Hypothalamus (tissue), 51 donors: ENCODE measurements around the gene GABBR2.
A peak's percentile ranks its signal among the peaks of the same experiment; 100 is the strongest.

Experiments used
- DNase-seq, 51 donors: peaks; one replicate each; lab custom pipeline; 2025; lab: John Stamatoyannopoulos, UW

GABBR2 gene

DNA sequence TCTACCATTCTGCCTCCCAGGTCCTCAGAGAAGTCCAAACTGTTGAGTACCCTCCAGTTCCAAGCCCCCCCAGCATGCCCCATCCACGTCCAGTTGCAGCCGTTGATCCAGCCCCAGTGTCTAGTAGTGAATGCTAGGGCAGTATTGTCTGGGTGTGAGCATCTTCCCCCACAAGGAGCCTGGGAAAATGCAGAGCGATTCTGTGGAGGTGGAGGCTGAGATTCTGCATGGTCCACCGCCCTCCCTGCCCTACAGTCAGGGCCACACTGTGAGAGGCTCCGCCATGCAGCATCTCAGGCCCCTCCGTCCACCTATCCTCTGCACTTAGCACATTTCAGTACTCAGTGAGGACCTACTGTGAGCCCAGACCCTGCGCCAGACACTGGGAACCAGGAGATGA is 135.9 kb downstream of the GABBR2 start:
- no peak for DNase-seq

DNA sequence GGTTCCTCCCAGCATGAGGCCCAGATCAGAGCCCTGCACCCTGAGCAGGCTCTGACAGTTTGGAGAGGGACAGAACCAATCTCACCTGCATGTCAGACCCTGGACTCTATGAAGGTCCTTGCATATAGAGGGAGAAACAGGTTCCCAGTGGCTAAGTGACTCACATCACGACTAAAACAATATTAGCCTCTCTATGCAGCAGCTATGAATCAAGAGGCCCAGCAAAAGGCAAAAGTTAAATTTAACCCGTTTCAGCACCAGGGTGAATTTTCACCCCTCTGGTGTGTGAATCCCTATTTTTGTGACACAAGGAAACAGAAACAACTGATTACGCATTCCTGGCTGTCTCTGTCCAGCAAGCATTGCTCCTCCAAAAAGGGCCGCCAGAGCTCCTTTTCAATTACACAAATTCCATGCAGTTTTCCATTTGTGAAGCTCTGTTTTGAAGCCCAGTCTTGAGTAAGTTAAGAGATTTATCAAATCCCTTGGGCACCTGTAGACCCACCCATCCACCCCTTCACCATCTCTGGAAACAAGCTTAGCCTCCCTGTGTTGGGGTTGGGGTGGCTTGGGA is 136.6 kb downstream of the GABBR2 start:
- DNase-seq = no peak

DNA sequence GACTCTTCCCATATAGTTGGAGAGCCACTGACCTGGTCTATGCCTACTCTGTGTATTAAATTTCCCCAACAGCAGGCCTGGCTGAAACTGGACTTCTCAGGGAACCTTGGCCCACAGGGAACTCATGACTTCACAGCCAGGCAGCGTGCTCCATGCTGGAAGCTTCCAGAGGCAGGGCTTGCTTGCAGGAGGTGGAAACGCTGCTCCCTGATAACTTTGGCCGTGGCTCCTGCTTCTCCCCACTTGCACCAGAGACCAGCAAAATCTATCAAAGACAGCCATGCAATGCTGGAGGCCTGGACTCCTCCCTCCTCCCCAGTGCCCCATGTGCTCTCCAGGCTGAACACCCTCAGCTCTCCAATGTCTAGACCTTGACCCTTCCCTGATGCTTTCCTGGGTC is 137.1 kb downstream of the GABBR2 start:
- DNase-seq = no peak

DNA sequence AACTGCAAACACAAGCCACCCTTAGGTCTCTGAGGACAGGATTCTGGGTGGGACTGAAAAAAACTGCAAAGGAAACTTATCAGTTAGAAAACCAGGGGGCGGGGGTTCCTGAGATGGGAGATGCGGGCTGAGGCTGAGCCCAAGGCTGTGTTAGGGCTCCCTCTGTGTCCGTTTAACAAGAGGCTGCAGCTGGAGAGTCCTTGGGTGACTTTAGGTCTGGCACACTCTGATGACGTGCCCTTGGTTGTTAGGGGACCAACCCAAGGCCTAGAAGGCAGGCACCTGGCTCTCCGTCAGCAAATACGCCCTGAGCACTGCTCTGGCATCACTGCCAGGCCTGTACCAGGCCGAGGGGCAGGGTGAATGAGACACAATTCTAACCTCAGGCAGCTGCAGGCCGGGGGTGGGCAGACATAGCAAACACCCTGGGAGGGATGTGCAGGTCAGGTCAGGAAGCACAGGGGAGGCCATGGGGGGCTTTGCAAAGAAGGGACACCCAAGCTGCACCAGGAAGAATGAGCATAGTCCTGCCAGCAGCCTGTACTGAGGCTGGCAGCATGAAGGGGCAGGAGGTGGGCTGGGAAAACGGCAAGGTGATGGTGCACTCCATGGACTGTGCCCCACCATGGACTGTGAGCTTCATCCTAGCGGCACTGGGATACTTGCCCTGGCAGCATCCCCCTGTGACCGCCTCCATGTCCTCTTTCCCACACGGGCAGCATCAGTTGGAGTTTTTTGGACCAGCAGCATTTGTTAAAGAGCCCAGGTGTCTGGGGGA is 137.9 kb downstream of the GABBR2 start:
- DNase-seq = peak in 2 of 51 donors; percentile 14 to 19

DNA sequence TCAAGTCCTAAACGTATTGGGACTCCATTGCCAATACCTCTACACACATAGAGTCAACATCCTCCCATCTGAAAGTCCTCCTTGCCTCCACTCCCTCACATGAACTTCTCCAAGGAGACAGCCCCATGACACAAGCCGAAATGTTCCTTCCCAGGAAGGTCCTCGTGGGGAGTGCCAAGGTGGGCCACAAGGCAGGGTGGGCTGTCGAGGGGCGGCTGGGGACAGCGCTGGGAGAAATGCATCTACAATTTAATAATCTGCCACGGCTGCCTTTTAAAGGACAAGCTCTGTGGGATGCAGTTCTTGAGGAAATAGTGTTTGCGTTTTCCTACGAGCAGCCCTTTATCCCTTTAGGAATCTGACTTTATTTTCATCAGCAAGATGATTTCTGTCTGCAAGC is 138.7 kb downstream of the GABBR2 start:
- DNase-seq = no peak

DNA sequence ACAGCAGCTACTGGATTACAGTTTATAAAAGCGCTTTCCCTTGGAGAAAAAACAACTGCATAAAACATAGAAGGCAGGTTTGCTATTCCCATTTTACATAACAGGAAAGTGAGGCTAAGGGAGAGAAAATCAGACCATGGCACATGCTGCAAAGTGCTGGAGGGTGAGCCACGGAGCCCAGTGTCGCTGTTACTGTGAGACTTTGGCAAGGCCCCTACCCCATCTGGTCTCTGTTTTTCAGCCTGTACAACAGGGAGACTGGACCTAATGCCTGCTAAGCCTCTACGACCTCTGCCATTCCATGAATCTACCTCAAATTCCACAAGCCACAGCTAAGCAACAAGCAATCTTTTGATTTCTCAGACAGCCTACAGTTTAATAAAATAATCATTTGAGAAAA is 139.2 kb downstream of the GABBR2 start:
- DNase-seq = no peak

DNA sequence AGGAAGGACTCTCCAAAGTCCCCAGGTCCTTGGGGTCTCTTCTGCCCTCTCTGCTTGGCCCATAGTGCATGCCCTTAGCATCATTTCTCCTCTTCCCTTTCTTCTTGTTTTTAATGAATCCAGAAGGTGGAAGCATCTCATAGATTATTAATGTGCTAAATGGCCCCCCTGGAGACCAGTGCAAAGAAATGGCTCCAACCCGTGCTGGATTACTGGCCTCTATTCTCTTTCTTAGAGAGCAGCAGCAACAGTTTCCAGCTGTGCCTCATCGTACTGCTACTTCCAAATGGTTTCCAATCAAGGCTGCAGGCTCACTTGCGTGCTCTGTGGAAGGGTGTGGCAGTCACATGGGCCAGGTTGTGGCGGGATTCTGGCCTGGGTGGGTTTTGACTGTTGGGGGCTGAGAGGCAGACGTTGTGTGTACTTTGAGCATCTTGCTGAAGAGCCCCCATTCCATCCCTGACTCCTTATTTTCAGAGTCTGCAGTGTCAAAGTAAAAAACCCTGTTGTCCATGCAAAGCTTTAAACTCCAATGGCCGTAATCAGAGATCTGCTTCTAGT is 139.7 kb downstream of the GABBR2 start:
- no peak for DNase-seq

DNA sequence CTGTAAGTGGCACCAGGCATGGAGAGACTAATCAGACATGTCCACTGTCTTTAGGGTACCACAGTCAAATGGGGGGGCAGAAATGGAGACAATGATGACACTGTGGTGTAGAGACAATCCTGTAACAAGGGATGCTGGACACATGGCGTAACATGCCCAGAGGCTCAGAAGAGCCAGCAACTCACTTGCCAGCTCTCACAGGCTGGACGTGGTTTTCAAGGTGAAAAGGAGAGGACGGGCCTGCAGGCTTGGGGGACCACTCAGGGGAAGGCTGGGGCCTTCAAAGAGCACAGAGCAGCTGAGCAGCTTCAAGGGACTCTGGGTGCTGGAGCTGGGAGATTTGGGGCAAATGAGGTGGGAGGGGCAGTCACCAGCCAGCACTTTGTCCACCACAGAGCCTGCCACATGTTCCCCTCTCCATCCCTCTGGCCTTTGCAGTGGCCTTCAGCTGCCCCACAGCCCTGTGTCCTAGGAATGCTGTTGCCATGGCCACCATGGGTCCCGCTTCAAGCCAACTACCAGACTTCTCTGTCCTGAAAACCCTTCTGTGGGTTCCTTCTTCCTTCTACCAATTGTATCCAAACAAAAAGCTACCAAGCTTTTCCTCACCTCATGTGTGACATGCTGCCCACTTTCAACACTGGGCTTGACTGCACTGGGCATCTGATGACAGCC is 140.4 kb downstream of the GABBR2 start:
- no peak for DNase-seq

DNA sequence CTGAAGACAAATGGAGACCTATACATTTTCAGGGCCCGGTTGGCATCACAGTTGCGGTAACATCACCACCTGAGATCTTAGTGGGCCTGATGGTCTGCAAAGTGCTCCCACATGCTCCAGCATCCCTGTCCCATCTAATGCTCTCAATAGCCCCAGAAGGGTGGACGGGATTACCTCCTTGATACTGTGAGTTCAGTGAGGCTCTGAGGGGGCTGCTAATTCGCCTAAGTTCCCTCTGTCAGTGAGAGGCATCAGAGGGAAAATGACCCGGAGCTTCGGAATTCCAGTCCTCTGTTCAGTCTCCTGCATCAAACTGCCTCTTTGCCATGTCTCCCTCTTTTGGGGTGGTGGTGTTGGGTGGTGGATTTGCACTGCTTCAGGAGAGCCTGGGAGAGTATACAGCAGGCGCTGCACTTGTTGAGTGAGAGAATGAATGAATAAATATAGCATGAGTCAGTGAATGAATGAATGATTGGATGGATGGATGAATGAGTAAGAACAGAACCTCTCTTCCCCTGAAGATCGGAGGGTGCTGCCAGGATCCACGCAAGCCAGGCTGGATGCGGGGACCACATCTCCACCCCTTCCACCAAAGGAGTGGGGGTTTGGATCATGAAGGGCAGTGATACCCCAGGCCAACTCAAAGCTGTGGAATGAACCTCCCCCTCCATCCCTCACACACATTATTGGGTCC is 141.0 kb downstream of the GABBR2 start:
- no peak for DNase-seq

DNA sequence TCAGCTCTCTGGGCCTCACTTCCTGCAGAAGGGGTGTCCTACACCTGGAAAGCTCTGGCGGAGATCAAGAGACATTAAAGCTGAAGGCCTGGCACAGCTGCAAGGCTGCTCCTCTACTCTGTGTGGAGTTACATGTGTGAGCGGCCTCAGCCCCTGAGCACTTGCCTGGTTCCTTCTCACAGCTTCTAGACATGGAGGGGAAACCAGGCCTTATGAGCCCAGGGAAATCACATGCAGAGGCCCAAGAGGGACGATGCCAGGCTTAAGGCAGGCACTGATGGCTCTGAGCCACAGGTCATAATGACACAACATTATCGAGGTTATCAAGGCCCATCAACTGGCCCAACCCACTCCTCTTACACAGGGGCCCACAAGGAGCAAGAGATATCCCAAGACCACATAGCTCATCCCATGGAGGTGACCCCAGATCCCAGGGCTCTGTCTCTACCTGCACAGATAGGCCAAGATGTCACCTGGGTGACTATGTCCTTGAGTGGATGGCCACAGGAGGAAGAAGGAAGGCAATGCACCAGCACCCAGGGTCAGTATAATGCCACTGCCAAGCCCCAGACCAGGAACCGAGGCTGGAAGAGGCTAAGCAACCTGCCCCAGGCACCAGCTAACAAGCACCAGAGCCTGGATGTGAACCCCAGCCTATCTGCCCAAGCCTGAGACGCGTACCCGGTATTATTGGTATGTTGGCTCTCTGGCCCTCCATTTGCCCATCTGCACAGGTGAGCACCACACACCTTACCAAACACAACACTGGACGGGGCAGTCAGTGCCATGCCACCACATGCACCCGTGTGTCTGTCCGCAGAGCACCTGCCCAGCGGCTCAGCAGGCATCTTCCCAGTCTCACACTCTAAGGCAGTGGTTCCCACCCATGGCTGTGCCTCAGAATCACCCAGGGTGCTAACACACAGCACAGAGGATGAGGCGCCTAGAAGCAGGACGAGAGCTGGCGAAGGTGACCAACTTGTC is 143.3 kb downstream of the GABBR2 start:
- no peak for DNase-seq

DNA sequence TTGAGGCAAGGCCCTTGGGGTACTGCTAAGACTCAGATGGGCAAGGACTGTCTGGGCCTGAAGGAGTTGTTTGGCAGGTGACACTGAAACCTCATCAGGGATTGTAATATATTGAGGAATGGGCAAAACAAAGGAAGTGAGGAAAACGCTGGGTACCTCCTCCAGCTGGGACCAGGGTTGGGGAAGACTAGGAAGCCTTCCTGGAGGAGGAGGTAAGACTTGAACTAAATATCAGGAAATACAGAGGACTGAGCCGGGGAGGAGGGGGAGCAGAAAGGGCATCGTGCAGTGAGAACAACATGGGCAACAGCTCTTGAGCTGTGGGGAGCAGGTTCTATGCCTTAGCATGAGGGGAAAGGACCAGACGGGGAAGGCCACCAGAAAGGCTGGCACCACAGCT is 144.0 kb downstream of the GABBR2 start:
- no peak for DNase-seq

DNA sequence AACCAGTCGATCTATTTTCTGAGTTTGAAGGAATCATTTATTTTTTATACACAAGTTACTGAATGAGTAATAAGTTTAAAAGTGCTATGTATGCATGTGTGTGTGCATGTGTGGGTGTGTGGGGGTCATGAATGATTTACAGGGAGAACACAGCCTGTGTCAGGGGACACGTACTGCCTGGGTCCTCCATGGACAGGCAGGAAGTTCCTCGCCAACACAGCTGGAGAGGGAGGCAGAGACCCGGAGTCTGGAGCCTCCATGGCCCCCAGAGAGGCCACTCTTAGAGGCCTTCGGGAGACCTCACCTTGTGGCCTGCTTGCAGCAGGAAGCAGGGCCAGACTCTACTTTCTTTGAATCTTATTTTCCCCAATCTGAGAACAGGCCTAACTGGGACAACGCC is 144.7 kb downstream of the GABBR2 start:
- DNase-seq = no peak

DNA sequence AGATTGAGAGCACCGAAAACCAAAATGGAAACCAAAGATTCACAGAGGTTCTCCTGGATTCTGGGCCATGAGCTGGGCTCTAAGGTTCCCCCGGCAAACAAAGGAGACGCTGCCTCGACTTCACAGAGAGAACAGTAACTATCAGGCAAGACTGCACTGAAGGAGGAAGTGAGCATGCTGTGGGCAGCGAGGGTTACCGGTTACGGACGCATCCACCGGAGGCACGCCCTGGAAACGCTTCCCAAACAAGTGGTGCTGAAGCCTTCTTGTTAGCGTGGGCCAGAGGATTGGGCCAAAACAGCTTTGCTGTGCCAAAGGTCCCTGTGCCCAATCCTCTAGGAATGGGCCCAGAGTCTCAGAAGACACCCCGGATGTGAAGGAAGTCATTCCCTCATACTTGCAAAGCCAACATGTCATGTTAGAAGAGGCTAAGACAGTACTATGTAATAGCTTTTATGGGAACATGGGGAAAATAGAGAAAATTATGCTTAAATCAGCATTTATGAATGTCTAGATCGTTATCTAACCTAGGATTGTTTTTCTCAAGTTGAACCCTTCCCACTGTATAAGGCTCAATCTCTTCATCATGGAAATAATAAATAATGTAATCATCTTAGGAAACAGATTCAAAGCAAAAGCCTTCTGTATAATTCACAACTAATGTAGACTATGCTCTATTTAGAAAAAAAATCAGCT is 145.4 kb downstream of the GABBR2 start:
- no peak for DNase-seq

DNA sequence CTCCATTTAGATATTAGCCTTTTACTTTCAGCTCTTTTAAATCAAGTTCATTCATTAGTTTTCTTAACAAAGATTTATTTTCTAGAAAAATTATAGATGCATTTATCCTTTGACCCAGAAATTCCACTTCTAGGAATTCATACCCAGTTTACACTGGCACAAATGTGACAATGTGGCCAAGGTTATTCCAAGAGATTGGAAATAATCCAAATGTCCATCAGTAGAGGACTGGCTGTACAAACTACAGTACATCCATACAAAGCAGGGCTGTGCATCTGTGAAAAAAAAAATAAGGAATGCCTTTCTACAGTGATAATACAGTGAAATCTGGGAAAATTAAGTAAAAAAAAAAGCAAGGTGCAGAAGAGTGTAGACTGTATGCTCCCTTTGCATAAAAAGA is 149.2 kb downstream of the GABBR2 start:
- no peak for DNase-seq

DNA sequence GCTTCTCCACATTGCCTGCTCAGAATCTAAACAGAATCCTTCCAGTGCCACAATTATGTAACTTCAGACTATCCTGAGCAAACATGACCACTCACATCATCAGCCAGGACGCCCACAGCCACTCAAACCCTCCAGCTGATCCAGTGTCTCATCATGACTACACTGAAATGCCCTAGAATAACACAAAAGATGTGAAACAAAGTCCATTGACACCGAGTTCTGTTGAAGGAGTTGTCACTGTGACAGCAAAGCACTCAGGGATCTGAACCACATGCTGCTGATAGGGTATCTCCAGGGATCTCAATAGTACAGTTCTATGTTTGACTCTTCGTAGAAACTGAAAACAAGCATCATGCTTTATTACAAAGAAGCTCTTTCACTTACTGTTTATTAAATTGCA is 150.2 kb downstream of the GABBR2 start:
- DNase-seq = peak in 1 of 51 donors; percentile 45

DNA sequence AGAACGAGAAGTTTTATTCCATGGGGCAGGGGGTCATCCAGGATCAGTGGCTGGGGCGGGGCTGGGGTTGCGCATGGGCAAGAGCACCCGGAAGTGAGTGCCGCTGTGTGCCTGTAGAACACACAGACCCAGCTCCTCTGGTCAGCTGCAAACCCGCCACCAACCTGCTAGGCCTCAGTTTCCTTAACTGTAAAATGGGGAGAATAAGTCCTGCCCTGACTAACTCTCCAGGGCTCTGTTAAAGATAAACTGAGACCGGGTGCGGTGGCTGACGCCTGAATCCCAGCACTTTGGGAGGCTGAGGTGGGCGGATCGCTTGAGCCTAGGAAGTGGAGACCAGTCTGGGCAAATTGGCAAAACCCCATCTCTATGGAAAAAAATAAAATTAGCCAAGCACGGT is 152.2 kb downstream of the GABBR2 start:
- DNase-seq = no peak

DNA sequence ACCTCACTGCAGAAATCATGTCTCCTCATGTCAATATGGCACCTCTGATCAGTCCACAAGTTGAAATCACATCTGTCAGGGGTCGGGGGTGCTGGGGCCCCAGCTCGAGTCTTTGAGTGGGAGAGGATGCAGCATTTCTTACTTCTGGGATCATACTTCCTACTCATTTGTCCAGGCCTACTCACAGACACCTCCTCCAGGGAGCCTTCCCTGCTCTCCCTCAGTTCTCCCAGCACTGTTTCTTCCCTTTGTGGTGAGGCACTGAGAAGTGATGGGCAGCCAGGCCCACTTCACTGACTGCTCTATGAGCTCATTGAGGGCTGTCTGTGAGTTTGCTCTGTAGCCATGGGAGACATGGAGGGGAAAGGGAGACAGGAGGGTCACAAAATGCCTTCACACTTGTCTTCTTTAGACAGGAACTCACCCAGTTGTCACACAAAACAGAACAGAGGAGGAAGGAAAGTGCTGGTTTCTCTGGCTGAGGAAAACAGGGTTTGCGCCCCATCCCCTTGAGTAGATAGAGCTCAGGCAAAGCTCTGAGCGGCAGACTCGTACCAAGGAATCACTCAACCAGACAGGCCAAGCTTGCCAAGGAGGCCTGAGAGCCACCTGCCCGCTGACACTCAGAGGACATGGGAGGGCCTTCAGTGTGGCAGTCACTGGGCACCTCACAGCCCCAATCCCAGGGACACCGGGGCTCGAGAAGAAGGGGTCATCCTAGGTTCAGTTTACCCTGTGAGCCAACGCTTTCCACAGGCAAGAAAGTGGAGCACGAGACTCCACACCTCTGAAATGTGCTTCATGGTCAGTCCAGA is 152.9 kb downstream of the GABBR2 start:
- DNase-seq = no peak

DNA sequence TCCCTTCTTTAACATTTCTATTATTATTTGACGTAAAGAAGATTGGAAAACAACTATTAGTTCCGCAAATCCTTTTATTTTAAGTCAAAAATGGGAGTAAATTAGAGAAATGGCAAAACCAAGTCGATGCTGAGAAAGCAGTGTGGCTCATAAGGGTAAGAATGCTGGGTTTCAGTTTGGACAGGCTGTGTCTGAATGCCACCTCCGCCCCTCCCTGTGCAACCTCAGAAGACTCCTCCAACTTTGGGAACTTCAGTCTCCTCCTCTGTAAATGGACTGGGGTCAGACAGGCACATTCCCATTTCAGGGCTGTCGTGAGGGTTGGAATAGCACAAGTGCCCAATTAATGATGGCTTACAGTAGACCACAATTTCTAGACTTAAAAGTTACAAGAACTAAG is 154.0 kb downstream of the GABBR2 start:
- no peak for DNase-seq
